Suprapubic skin (tissue), 4 donors: ENCODE data around the gene C1orf122.

ENCODE experiments used
- CTCF ChIP-seq, 2 donors: fragments of 200-600 bp in 1 of 2; fragments of 450-650 bp in 1 of 2; sonication (generic) in 1 of 2; IDR thresholded peaks; one replicate each; pipeline ENCODE4 v1.5.1; 2016 to 2019; ENCODE audit warnings: antibody characterized with exemption in 2 of 2, mild to moderate bottlenecking in 1 of 2, moderate library complexity in 1 of 2
- EP300 ChIP-seq: sonication (generic); formaldehyde crosslinking; IDR thresholded peaks from one replicate; pipeline ENCODE4 v1.6.1; 2017; ENCODE audit warnings: antibody characterized with exemption
- POLR2A ChIP-seq, 2 donors: fragments of 450-650 bp; IDR thresholded peaks; one replicate each; pipeline ENCODE4 v1.6.1; 2017; ENCODE audit warnings: antibody characterized with exemption in 2 of 2, mild to moderate bottlenecking in 2 of 2, moderate library complexity in 2 of 2
- POLR2AphosphoS5 ChIP-seq, 3 donors: sonication (generic); formaldehyde crosslinking; IDR thresholded peaks; one replicate each; pipeline ENCODE4 v1.6.1; 2017; ENCODE audit warnings: antibody characterized with exemption in 3 of 3

- TF ChIP-seq CTCF (IDR thresholded peaks at IDR 0.05) (no peak), POLR2A (IDR thresholded peaks at IDR 0.05) (no peak), POLR2AphosphoS5 (IDR thresholded peaks at IDR 0.05) (no peak), EP300 (no peak)
Measured at GRCh38 chr1:37807220-37807554, 403 bp upstream of the C1orf122 start.
